Stimulated activated CD4-positive, alpha-beta T cell treated with anti-CD3 and anti-CD28 coated beads, Interleukin-15, amount 100 ng/mL, for 48 hours (primary cell): ENCODE data around the gene RC3H1.
"Not testable (repeated sequence)": the region's sequence is repeated elsewhere in the genome, so short reads cannot be mapped to it uniquely, and the experiment has no call there.

ENCODE experiments used
- DNase-seq, 2 donors: peaks; one replicate each; pipeline ENCODE4 v3.0.0-alpha.2; 2020; ENCODE audit warnings: low read depth in 2 of 2

RC3H1 gene

DNA sequence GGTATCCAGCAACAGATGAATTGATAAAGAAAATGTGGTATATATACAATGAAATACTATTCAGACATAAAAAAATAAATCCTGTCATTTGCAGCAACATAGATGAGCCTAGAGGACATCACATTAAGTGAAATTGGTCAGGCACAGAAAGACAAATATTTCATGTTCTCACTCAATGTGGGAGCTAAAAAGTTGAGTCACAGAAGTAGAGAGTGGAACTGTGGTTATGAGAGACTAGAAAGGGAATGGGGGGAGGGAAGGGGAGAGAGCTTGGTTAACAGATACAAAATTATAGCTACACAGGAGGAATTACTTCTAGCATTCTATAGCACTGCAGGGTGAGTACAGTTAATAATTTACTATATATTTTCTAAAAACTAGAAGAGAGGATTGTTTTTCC lies 68.0 kb downstream of the RC3H1 start:
- DNase-seq = no peak

GRCh38 chr1:173948594-173948993 lies 73.6 kb downstream of the RC3H1 start:
- DNase-seq = no peak

DNA sequence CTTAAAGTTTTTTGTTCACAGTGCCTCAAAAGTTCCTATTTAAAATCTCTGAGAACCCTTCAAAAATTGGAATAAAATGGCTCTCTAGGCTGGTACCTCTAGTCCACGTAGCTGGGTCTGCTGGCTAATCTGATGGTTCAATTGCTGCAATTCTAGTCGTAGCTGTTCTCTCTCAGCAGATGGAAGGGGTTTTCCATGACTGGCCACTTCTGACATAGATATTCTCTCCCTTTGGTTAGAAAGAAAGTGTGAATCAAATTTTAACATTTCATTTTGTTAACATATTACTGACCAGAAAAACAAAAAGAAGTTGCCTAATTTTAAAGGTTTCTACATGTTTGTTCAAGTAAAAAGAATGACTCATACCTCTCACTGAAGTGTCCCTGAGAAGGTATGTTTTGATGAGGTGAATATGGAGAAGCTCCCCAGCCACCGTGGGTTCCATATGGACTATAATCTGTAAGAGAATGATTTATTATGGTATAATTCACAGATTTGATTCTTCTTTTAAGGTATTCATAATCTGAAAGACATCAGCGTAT lies 75.7 kb downstream of the RC3H1 start:
- DNase-seq = no peak

DNA sequence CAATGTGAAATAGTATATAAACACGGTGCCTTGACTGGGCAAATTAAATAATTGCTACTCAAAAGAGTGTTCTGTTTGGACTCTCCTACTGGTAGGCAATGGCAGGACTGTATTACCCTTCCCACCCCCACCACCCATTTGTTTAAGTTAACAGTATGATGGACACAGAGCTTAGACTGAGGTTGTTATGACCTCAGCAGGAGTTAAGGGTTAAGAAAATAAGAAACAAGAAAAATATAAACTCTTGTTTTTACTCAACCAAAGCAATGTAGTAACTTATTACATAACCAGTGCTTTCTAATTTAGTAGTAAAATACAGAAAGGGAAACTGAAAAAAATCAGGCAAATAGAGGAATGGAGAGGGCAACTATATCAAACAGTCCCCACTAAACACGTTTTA lies 85.1 kb downstream of the RC3H1 start:
- no peak for DNase-seq

- DNase-seq = no peak
Measured at GRCh38 chr1:173934440-173934839, 87.7 kb downstream of the RC3H1 start.

DNA sequence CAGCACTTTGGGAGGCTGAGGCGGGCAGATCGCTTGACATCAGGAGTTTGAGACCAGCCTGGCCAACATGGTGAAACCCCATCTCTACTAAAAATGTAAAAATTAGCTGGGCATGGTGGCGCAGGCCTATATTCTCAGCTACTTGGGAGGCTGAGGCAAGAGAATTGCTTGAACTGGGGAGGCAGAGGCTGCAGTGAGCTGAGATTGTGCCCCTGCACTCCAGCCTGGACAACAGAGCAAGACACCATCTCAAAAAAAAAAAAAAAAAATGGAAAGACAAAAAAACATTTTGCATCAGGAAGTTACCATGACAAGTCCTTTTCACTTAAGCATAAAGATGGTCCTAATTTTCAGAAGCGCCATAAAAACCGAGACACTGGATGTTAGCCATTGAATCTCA lies 91.6 kb downstream of the RC3H1 start:
- DNase-seq = not testable (repeated sequence)

DNA sequence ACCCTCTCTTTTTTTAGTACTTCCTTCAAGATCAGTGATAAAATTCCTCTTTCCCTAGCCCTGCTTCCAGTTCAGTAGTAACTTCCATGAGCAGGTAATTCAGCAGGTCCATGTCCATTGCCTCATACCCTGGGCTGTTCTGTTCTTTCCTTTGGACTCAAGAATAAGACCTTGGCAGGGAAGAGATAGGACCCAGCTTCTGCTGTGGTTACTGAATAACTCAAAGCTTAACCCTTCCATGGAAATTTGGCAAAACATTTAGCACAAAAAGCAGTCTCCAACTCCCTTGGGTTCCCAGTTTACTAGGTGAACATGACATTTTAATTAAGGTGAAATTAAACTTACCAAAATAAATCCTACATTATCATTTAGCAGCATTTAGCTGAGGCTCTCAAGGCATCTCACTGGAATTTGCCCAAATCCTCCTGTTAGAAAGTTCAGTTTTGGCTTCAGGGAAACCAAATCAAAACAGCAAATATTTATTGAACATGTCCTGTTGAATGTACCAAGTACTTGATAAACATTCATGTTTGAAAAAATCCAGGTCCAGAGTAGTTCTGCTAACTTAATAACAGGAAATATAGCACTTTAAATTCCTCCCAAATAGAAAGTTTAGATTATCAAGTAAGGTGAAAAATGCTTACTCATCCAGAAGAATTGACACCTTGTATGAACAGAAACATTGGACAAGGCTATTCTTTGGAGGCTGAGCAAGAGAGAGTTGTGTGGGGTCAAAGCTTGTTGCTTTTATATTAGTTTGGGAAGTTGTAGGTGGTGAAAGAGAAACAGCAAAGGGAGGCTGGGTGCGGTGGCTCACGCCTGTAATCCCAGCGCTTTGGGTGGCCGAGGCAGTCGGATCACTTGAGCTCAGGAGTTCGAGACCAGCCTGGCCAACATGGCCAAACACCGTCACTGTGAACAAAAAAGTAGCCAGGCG lies 96.6 kb downstream of the RC3H1 start:
- DNase-seq = no peak

- no peak for DNase-seq
Measured at GRCh38 chr1:173920861-173921260, 101.3 kb downstream of the RC3H1 start.

GRCh38 chr1:173917635-173918493 lies 104.3 kb downstream of the RC3H1 start:
- no peak for DNase-seq

- DNase-seq = no peak
Measured at GRCh38 chr1:173917149-173917548, 105.0 kb downstream of the RC3H1 start, which contains the start of gene SERPINC1. Gene SERPINC1 (minus strand): TSS chr1:173917327. CDS start chr1:173917259, 68 bp downstream.

DNA sequence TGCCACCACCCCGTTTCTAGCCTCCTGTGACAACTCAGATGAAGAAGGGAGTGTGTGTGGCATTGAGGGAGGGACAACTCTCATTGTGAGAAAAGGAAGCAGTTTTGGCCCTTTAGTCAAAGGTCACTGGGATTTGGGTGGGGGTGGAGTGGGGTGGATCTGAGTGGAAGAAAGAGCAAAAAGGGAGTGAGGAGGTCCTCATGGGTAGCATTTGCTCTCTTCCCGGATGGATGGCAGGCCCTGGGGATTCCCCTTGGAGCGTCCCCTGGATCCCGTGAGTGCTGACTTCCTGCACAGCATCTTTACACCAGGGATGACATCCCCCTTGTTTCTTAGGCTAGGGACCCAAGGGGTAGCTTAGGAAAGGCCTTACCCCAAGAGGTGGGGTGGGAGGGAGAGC lies 105.5 kb downstream of the RC3H1 start:
- no peak for DNase-seq

DNA sequence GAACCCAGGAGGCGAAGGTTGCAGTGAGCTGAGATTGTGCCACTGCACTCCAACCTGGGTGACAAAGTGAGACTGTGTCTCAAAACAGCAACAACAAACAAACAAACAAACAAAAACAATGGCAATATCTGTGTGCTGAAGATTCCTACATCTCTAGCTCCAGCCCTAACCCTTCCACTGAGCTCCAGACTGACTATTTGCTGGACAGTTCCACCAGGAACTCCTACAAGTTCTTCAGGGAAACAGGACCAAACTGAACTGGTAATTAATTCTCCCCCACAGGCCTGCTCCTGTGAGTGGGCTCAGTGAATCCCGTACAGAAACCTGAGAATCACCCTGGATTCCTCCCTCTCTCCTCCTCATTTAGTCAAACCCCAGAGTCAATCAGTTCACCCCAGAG lies 106.6 kb downstream of the RC3H1 start:
- no peak for DNase-seq

DNA sequence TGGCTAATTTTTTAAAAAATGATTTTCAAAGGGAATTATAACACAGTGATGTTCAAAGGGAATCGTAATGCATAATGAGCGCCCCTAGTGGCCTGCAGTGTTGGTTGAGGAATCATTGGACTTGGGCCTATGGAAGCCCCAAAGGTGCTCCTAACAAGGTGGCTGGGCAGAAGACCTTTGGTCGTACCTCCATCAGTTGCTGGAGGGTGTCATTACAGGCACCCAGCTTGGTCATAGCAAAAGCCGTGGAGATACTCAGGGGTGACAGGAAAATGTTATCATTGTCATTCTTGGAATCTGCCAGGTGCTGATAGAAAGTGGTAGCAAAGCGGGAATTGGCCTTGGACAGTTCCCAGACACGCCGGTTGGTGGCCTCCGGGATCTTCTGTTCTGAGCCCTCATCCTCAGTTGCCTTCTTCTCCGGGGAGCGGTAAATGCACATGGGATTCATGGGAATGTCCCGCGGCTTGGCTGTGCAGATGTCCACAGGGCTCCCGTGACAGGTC lies 107.7 kb downstream of the RC3H1 start:
- DNase-seq = no peak

DNA sequence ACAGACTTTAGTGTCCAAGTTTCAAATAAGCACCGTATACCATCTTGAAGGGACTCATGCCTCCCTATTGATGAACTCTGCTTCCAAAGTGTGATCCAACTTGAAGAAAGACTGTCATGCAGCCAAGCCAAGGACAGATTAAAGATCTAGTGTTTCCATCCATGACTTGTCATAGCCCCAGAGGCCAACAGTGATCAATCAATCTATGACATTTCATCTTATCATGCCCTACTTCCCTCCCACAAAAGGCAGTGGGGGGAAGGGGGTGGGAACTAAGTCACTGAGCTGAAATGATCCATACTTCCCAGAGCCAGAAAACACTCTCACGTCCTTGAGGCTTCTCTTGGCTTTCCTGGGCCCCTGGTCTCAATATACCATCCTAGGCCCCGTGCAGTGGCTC lies 109.0 kb downstream of the RC3H1 start:
- DNase-seq = no peak

DNA sequence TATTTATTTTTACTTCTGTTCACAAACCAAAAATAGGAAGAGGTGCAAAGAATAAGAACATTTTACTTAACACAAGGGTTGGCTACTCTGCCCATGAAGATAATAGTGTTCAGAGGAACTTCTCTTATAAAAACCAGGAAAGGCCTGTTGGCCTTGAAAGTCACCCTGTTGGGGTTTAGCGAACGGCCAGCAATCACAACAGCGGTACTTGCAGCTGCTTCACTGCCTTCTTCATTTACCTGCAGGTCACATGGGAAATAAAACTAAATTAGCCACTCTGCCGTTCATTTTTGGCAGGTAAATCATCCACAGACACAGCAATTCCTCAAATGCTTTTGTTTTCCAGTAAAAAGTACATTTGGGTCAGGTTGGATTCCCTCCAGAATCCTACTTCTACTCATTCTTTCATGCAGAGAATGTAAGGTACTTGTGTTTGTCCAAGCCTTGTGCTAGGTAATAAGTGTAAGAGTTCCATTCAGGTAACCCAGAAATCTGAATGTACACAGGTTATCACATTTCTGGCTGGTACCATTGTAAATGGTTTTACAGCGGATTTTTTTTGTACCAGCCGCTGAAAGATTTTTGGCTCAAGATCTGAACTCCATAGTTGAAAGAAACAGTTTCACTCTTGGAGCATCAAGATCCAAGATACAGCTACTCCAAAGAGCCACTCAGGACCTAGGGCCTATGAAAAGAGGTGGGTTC lies 118.2 kb downstream of the RC3H1 start:
- DNase-seq = no peak

DNA sequence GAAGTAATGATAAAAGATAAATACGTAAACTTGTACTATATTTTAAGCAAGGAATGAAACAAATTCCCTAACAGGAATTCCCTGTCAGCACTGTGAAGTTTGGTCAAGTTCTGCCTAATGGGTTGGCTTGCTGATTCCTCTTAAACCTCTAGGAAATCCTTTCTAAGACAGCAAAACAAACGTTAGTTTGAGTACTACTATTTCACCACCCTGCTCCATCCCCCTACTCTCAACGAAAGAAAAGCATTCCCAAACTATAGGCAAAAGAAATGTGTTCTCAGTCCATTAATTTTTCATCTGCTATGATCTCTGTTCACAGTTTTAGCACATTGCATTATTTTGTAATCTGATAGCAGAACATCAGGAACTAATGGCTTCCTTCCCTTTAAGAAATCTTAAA lies 121.2 kb downstream of the RC3H1 start:
- DNase-seq = no peak

GRCh38 chr1:173900427-173900826 lies 121.7 kb downstream of the RC3H1 start:
- DNase-seq = no peak

- no peak for DNase-seq
Measured at GRCh38 chr1:173894189-173894588, 128.0 kb downstream of the RC3H1 start.

GRCh38 chr1:173893611-173894010 lies 128.5 kb downstream of the RC3H1 start:
- no peak for DNase-seq

DNA sequence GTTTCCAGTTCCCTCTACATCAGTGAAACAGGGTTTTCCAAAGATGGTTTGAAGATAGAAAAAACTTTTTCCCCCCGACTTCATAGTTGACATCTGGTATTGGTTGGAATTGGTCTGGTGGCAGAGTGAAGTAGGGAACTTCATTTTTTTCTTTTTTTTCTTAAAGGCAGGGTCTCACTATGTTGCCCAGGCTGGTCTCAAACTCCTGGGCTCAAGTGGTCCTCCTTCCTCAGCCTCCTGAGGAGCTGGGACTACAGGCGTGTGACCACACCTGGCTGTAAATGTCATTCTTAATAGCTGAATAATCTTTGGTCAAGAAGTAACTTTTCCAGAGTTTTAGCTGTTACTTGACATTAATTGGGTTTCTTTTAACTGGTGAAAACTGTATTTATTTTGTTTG lies 132.3 kb downstream of the RC3H1 start:
- DNase-seq = no peak

DNA sequence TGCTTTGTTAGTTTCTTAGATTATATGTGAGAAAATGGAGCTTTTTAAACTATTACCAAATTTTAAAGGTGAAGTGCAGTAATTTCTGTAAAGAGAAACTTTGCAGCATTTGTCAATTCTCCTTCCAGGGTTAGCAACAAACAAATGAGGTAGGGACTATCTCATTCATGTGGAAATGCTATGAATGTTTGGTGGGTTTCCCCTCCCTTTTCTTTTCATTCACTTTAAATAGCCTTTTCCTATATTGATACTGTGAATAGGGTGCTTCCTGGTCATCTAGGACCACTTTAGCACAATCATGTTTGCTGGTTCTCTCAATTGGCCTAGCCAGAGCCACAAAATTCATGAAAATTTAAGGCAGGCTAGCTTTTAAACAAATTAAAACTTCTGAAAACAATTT lies 133.4 kb downstream of the RC3H1 start:
- no peak for DNase-seq

DNA sequence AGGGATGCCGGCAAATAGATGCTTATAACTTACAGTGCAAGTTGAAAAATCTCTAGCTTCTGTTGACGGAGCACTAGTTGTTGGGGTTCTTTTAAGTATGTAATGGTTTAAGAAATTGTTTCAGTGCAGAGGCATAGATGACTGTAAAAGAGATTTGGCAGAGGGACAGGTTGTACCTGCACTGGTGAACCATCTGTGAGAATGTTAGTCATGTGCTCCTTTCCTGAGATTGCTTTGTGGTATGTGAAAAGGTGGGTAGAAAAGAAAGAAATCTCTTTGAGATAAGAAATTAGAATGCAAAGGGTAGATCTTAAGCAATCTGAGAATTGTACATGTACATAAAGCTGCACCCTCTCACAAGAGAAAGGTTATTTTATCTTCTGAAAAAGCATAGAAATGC lies 134.5 kb downstream of the RC3H1 start:
- no peak for DNase-seq
